H1 (cell line): ENCODE results near the gene DLL1. TPM values are rescaled to one million over a fixed set of nuclear protein-coding genes. Genes with fewer than 3 reads are reported as not detected.

Experiments used
- CTCF ChIA-PET: fragments of 300-600 bp; sonication (Branson Sonifier 250); formaldehyde crosslinking; loops from one replicate; lab custom pipeline; 2021; ENCODE audit not compliant: partially characterized antibody; lab: Charles Lee
- POLR2A ChIA-PET: fragments of 300-600 bp; sonication (Branson Sonifier 250); formaldehyde crosslinking; loops from one replicate; lab custom pipeline; 2021; ENCODE audit warnings: inconsistent platforms; ENCODE audit not compliant: partially characterized antibody; lab: Charles Lee
- DNase-seq, 2 experiments: peaks; one replicate each; pipeline versions ENCODE4 v3.0.0 to v3.0.0-alpha.2; 2010 to 2022; ENCODE audit warnings: low spot score in 2 of 2, low read depth in 1 of 2, mixed read lengths in 1 of 2
- FAIRE-seq: peaks from 2 replicates; lab custom pipeline; 2011; peaks lifted over from hg19 to GRCh38; lab: Jason Lieb, UNC
- H2AFZ ChIP-seq: 2 replicates; pipeline ENCODE4 v1.8.1; 2012; ENCODE audit warnings: low read length, inconsistent platforms
- H2AK5ac ChIP-seq: 2 replicates; pipeline ENCODE4 v1.6.1; 2013; ENCODE audit warnings: low read depth, low read length
- H2BK120ac ChIP-seq: replicated peaks from 2 replicates; pipeline ENCODE3; 2013; ENCODE audit warnings: low read depth, low read length, inconsistent platforms
- H2BK12ac ChIP-seq: 2 replicates; pipeline ENCODE4 v1.6.1; 2013; ENCODE audit warnings: low read depth, low read length
- H2BK15ac ChIP-seq: 2 replicates; pipeline ENCODE4 v1.6.1; 2013; ENCODE audit warnings: low read length
- H2BK20ac ChIP-seq: 2 replicates; pipeline ENCODE4 v1.6.1; 2013; ENCODE audit warnings: low read length
- H2BK5ac ChIP-seq: 2 replicates; pipeline ENCODE4 v1.6.1; 2013; ENCODE audit warnings: low read depth, low read length
- H3K14ac ChIP-seq: 2 replicates; pipeline ENCODE4 v1.6.1; 2013; ENCODE audit warnings: inconsistent platforms; ENCODE audit not compliant: insufficient read length
- H3K18ac ChIP-seq: 2 replicates; pipeline ENCODE4 v1.6.1; 2013; ENCODE audit warnings: low read length; ENCODE audit errors: extremely low read depth
- H3K23ac ChIP-seq: 2 replicates; pipeline ENCODE4 v1.6.1; 2013; ENCODE audit warnings: inconsistent platforms; ENCODE audit not compliant: insufficient read length
- H3K23me2 ChIP-seq: 2 replicates; pipeline ENCODE4 v1.6.1; 2013; ENCODE audit warnings: low read depth, low read length
- H3K27ac ChIP-seq: 2 replicates; pipeline ENCODE4 v1.6.1; 2011; ENCODE audit warnings: low read depth, low read length, inconsistent platforms
- H3K27me3 ChIP-seq, 4 experiments: replicated peaks in 1 of 4; 1 replicate in 1 of 4; 2 replicates in 3 of 4; pipeline versions ENCODE4 v1.6.1 to v1.8.1; 2011 to 2013; ENCODE audit warnings: low read length in 3 of 4, mild to moderate bottlenecking in 3 of 4, inconsistent platforms in 2 of 4, mixed read lengths in 2 of 4, moderate library complexity in 1 of 4; ENCODE audit not compliant: control insufficient read depth in 3 of 4, insufficient read depth in 3 of 4; ENCODE audit errors: extremely low read depth in 1 of 4
- H3K36me3 ChIP-seq, 4 experiments: 2 replicates each; pipeline versions ENCODE4 v1.6.1 to v1.8.1; 2011 to 2013; ENCODE audit warnings: mild to moderate bottlenecking in 4 of 4, low read length in 3 of 4, moderate library complexity in 2 of 4, control low read depth in 1 of 4, inconsistent platforms in 1 of 4; ENCODE audit not compliant: insufficient read depth in 4 of 4, control insufficient read depth in 2 of 4
- H3K4ac ChIP-seq: replicated peaks from 2 replicates; pipeline ENCODE3; 2013; ENCODE audit warnings: low read length, low read depth, mixed read lengths, inconsistent platforms; ENCODE audit not compliant: insufficient read length
- H3K4me1 ChIP-seq, 4 experiments: replicated peaks in 1 of 4; 1 replicate in 1 of 4; 2 replicates in 3 of 4; pipeline versions ENCODE4 v1.6.1 to v1.8.1; 2011 to 2013; ENCODE audit warnings: low read length in 3 of 4, inconsistent platforms in 2 of 4, mixed read lengths in 1 of 4; ENCODE audit not compliant: insufficient read depth in 4 of 4, control insufficient read depth in 3 of 4
- H3K4me2 ChIP-seq, 2 experiments: 2 replicates each; pipeline versions ENCODE4 v1.6.1 to v1.8.1; 2011 to 2013; ENCODE audit warnings: low read depth in 2 of 2, low read length in 2 of 2, control low read depth in 1 of 2, inconsistent platforms in 1 of 2, mild to moderate bottlenecking in 1 of 2; ENCODE audit not compliant: insufficient read depth in 1 of 2
- H3K4me3 ChIP-seq, 4 experiments: fragments of 200-600, 300-600 bp in 1 of 4; sonication (generic), shearing (Covaris generic), sonication (Bioruptor Twin) in 1 of 4; 2 replicates each; pipeline versions ENCODE4 v1.5.1 to v1.8.1; 2011 to 2016; ENCODE audit warnings: low read length in 4 of 4, low read depth in 3 of 4, control low read depth in 2 of 4, inconsistent platforms in 2 of 4, mild to moderate bottlenecking in 2 of 4, mixed read lengths in 1 of 4, moderate library complexity in 1 of 4; ENCODE audit not compliant: insufficient read depth in 2 of 4; ENCODE audit errors: extremely low read depth in 1 of 4
- H3K56ac ChIP-seq: replicated peaks from 2 replicates; pipeline ENCODE3; 2013; ENCODE audit warnings: low read depth, mild to moderate bottlenecking, mixed read lengths, low read length, inconsistent platforms; ENCODE audit not compliant: insufficient read length
- H3K79me1 ChIP-seq: 2 replicates; pipeline ENCODE4 v1.6.1; 2013; ENCODE audit warnings: low read depth, low read length, control low read depth
- H3K79me2 ChIP-seq, 2 experiments: 2 replicates each; pipeline versions ENCODE4 v1.6.1 to v1.8.1; 2012 to 2013; ENCODE audit warnings: low read length in 2 of 2, mild to moderate bottlenecking in 2 of 2, inconsistent platforms in 1 of 2; ENCODE audit not compliant: insufficient read depth in 2 of 2, control insufficient read depth in 1 of 2
- H3K9ac ChIP-seq, 4 experiments: replicated peaks in 1 of 4; 1 replicate in 1 of 4; 2 replicates in 3 of 4; pipeline versions ENCODE4 v1.6.1 to v1.8.1; 2011 to 2013; ENCODE audit warnings: low read depth in 3 of 4, low read length in 3 of 4, control low read depth in 2 of 4, mild to moderate bottlenecking in 2 of 4, moderate library complexity in 2 of 4, inconsistent platforms in 1 of 4; ENCODE audit errors: extremely low read depth in 1 of 4
- H3K9me3 ChIP-seq, 2 experiments: 2 replicates each; pipeline versions ENCODE4 v1.6.1 to v1.8.1; 2012 to 2013; ENCODE audit warnings: mild to moderate bottlenecking in 2 of 2, moderate library complexity in 2 of 2, control low read depth in 1 of 2, inconsistent platforms in 1 of 2, low read depth in 1 of 2, low read length in 1 of 2, mixed read lengths in 1 of 2; ENCODE audit not compliant: insufficient read depth in 2 of 2
- H4K20me1 ChIP-seq, 2 experiments: replicated peaks in 1 of 2; 2 replicates each; pipeline versions ENCODE3 to v1.8.1; 2011 to 2013; ENCODE audit warnings: inconsistent platforms in 2 of 2, low read length in 2 of 2, mild to moderate bottlenecking in 1 of 2; ENCODE audit not compliant: insufficient read depth in 2 of 2, control insufficient read depth in 1 of 2
- H4K5ac ChIP-seq: 2 replicates; pipeline ENCODE4 v1.6.1; 2013; ENCODE audit warnings: low read length, low read depth, mixed read lengths, inconsistent platforms; ENCODE audit not compliant: insufficient read length
- H4K8ac ChIP-seq: 2 replicates; pipeline ENCODE4 v1.8.0; 2013; ENCODE audit warnings: mild to moderate bottlenecking, moderate library complexity, low read length, inconsistent platforms; ENCODE audit not compliant: insufficient read depth; ENCODE audit errors: extremely low read depth
- H4K91ac ChIP-seq: replicated peaks from 2 replicates; pipeline ENCODE3; 2013; ENCODE audit warnings: low read length, mixed read lengths, inconsistent platforms; ENCODE audit not compliant: insufficient read length
- BACH1 ChIP-seq: IDR thresholded peaks from 2 replicates; pipeline ENCODE4 v1.6.1; 2012; ENCODE audit warnings: low read length, improper control_type of control experiment
- BCL11A ChIP-seq, 2 experiments: IDR thresholded peaks; one replicate each; pipeline ENCODE4 v1.6.1; 2011; ENCODE audit warnings: low read depth in 2 of 2, low read length in 2 of 2, mild to moderate bottlenecking in 2 of 2
- BRCA1 ChIP-seq: IDR thresholded peaks from 2 replicates; pipeline ENCODE4 v1.6.1; 2012; ENCODE audit warnings: low read depth, low read length, improper control_type of control experiment
- CHD2 ChIP-seq: IDR thresholded peaks from 2 replicates; pipeline ENCODE4 v1.6.1; 2012; ENCODE audit warnings: low read length, improper control_type of control experiment
- CREB1 ChIP-seq: IDR thresholded peaks from 2 replicates; pipeline ENCODE4 v1.6.1; 2012; ENCODE audit warnings: inconsistent platforms
- HDAC6 ChIP-seq: IDR thresholded peaks from one replicate; pipeline ENCODE4 v1.7.1; 2012; ENCODE audit warnings: low read depth, mild to moderate bottlenecking, inconsistent platforms, low read length, moderate library complexity
- MAFK ChIP-seq: IDR thresholded peaks from 2 replicates; pipeline ENCODE4 v1.6.1; 2012; ENCODE audit warnings: low read depth, mild to moderate bottlenecking, improper control_type of control experiment, low read length
- RXRA ChIP-seq: IDR thresholded peaks from 2 replicates; pipeline ENCODE4 v1.6.1; 2011; ENCODE audit warnings: low read depth, mild to moderate bottlenecking, low read length, moderate library complexity; ENCODE audit not compliant: insufficient read depth
- SIX5 ChIP-seq: IDR thresholded peaks from 2 replicates; pipeline ENCODE4 v1.6.1; 2011; ENCODE audit warnings: mild to moderate bottlenecking, low read depth, low read length
- SUZ12 ChIP-seq: fragments of 200-600 bp; sonication (generic); IDR thresholded peaks from 2 replicates; pipeline ENCODE4 v1.6.1; 2012; ENCODE audit warnings: mild to moderate bottlenecking, inconsistent platforms, low read length, moderate library complexity, mixed read lengths
- TAF1 ChIP-seq: IDR thresholded peaks from 2 replicates; pipeline ENCODE4 v1.6.1; 2011; ENCODE audit warnings: mild to moderate bottlenecking, low read depth, low read length
- TAF7 ChIP-seq: optimal IDR thresholded peaks from 2 replicates; pipeline ENCODE3; 2011; ENCODE audit warnings: low read depth, mild to moderate bottlenecking, inconsistent platforms, low read length, moderate library complexity, borderline replicate concordance
- TBP ChIP-seq: IDR thresholded peaks from 2 replicates; pipeline ENCODE4 v1.6.1; 2011; ENCODE audit warnings: low read depth, low read length, improper control_type of control experiment
- TEAD4 ChIP-seq: IDR thresholded peaks from 2 replicates; pipeline ENCODE4 v1.6.1; 2012; ENCODE audit warnings: low read depth, low read length, inconsistent platforms, mixed read lengths
- WGBS, 2 experiments: shearing (Covaris generic) in 1 of 2; methylation state at CpG; one replicate each; pipeline versions ENCODE4 v1.1.6 to v1.1.7; 2013 to 2015; ENCODE audit warnings: low lambda C conversion rate in 2 of 2, mixed read lengths in 2 of 2, inconsistent platforms in 1 of 2, low coverage in 1 of 2, missing lambda C conversion rate in 1 of 2; ENCODE audit not compliant: insufficient replicate concordance in 2 of 2, insufficient coverage in 1 of 2, insufficient read length in 1 of 2; ENCODE audit errors: extremely low coverage in 1 of 2, missing lambda C conversion rate in 1 of 2; 5-methylcytosine and 5-hydroxymethylcytosine counted together
- polyA plus RNA-seq, 7 experiments: library from polyadenylated mRNA; depleted of rRNA in 3 of 7; stranded (reverse) in 5 of 7; unstranded in 2 of 7; fragments of >200 nt in 5 of 7; fragments of 200-250 nt in 2 of 7; gene quantifications; 1 replicate in 5 of 7; 2 replicates in 1 of 7; 4 replicates in 1 of 7; pipeline versions ENCODE4 v1.2.1 to v1.2.3, GENCODE V29; 2011 to 2013; ENCODE audit warnings: missing spikeins in 2 of 7, mixed read lengths in 2 of 7
- total RNA-seq: library from RNA; stranded (reverse); fragmentation: NEBNext Ultra II Directional; extraction: Animal tissue kit (Norgen Biotek cat#: 25700); gene quantifications from 2 replicates; pipeline ENCODE4 v1.2.1, GENCODE V29; 2021

The DLL1 gene
- total and polyA plus RNA-seq, 2 of the 8 experiments (the other 6 are each of a cell fraction or from before 2014, with no cell fraction given), result 1.7 to 3.8 TPM

GRCh38 chr6:170250981-170251775 is 39.7 kb downstream of the DLL1 start:
- Histone ChIP-seq H3K4ac (no peak overlapping the region), H3K23ac (no peak overlapping the region), H3K79me1 (no peaks in the 10 kb centered on the region), H3K14ac (no peak overlapping the region), H2AK5ac (no peak overlapping the region), H4K20me1 (no peaks in the 10 kb centered on the region), H4K91ac (no peak overlapping the region), H2AFZ (no peak overlapping the region), H2BK120ac (no peak overlapping the region), H2BK12ac (no peak overlapping the region), H2BK15ac (no peak overlapping the region), H3K18ac (no peak overlapping the region), H3K23me2 (no peaks in the 10 kb centered on the region), H3K4me1 (no peaks in the 10 kb centered on the region), H3K79me2 (no peaks in the 10 kb centered on the region), H3K27me3 (no peaks in the 10 kb centered on the region), H2BK5ac (no peak overlapping the region), H3K27ac (no peak overlapping the region), H4K5ac (no peak overlapping the region), H3K9ac (no peak overlapping the region), H3K4me2 (no peak overlapping the region), H2BK20ac (no peak overlapping the region), H3K36me3 (no peaks in the 10 kb centered on the region), H3K4me3 (no peak overlapping the region), H4K8ac (no peak overlapping the region), H3K9me3 (no peaks in the 10 kb centered on the region), H3K56ac (no peak overlapping the region)
- ChIA-PET POLR2A (no interaction called here), CTCF (interaction anchor here (0.7 to 4.1 kb wide), 5 partner anchors 10 to 26 kb away, joined by 3 to 14 read pairs (median 4); no protein-coding TSS in a partner anchor)
- DNase-seq, result no peak
- TF ChIP-seq TAF1 (no peak), SIX5 (no peak), HDAC6 (no peak), TEAD4 (no peak), MAFK (no peak), BACH1 (no peak), SUZ12 (no peak), RXRA (no peak), BRCA1 (no peak), CREB1 (no peak), TAF7 (no peak), BCL11A (IDR thresholded peaks at IDR 0.05; ENCODE audit: low read depth in 2 of 2, low read length in 2 of 2) (no peak), TBP (no peak), CHD2 (no peak)
- no peak for FAIRE-seq
- 91% methylated on average over 21 of the region's 21 CpGs; no CpG with 5 or more reads in 1 of the 2 experiments for WGBS, 2 experiments
